Mucosa of descending colon (tissue), 3 donors: ENCODE measurements around the gene HS6ST2. TPM values are rescaled to one million over a fixed set of nuclear protein-coding genes. Genes with fewer than 3 reads are reported as not detected.

Source experiments
- ATAC-seq: fragments of 200-7000 bp; cut with Tn5 transposase; one replicate; pipeline ENCODE4 v1.9.1; 2020; ENCODE audit warnings: mild to moderate bottlenecking, moderate library complexity
- DNase-seq, 3 donors: peaks; one replicate each; pipeline ENCODE4 v3.0.0-alpha.2; 2020
- H3K36me3 ChIP-seq: fragments of 200-600 bp; one replicate; pipeline ENCODE4 v1.8.0; 2021; ENCODE audit warnings: low read depth, mild to moderate bottlenecking
- H3K4me1 ChIP-seq: fragments of 200-600 bp; one replicate; pipeline ENCODE4 v1.8.0; 2021; ENCODE audit warnings: low read depth, mild to moderate bottlenecking
- H3K4me3 ChIP-seq: fragments of 200-600 bp; one replicate; pipeline ENCODE4 v1.8.0; 2021; ENCODE audit warnings: mild to moderate bottlenecking
- H3K9me3 ChIP-seq: fragments of 200-600 bp; one replicate; pipeline ENCODE4 v1.8.0; 2021; ENCODE audit warnings: mild to moderate bottlenecking
- CTCF ChIP-seq: fragments of 200-600 bp; IDR thresholded peaks from one replicate; pipeline ENCODE4 v1.8.0; 2022; ENCODE audit warnings: antibody characterized with exemption, mild to moderate bottlenecking
- intact Hi-C, 2 donors: fragments of 100-400 bp; cut with DNase I in 1 of 2; cut with micrococcal nuclease in 1 of 2; formaldehyde crosslinking; loops; one replicate each; pipeline versions ENCODE4 v1.11.0 to v1.11.1; 2022; cut with DNase I, micrococcal nuclease
- total RNA-seq, 3 donors: library from RNA; stranded (reverse); fragmentation: NEBNext Ultra II Directional in 2 of 3; extraction: Animal tissue kit (Norgen Biotek cat#: 25700) in 2 of 3; gene quantifications; one replicate each; pipeline versions ENCODE4 v1.2.1 to v1.2.4, GENCODE V29; 2021 to 2023
- donor health status: DM: no; HTN: no; CAD: no; lungs with moderate emphysema.
- donor health status: DM: no; HTN: no; CAD: no.
- donor health status: DM: no; HTN: yes; CAD: no.

The HS6ST2 gene
- total RNA-seq, 3 donors from 2014 or later: 0.38 to 1.5 (median 0.52) TPM

- ATAC-seq (no peak), DNase-seq (no peak)
- TF ChIP-seq CTCF: no peak
- Histone ChIP-seq H3K36me3 (no peaks in the 10 kb centered on the region), H3K9me3 (no peaks in the 10 kb centered on the region), H3K4me1 (no peaks in the 10 kb centered on the region), H3K4me3 (no peak overlapping the region)
- intact Hi-C loops: no loop called here
Observed at GRCh38 chrX:132624466-132624865, 334.0 kb downstream of the HS6ST2 start.

GRCh38 chrX:132623942-132624341, 334.5 kb downstream of the HS6ST2 start:
- no peaks in the 10 kb centered on the region for H3K4me1 ChIP-seq
- DNase-seq: no peak
- H3K36me3 ChIP-seq: no peaks in the 10 kb centered on the region
- TF ChIP-seq CTCF: no peak
- intact Hi-C loops: no loop called here
- H3K9me3 ChIP-seq: no peaks in the 10 kb centered on the region
- ATAC-seq: no peak
- H3K4me3 ChIP-seq: no peak overlapping the region

GRCh38 chrX:132623300-132623699, 335.1 kb downstream of the HS6ST2 start:
- DNase-seq (no peak), ATAC-seq (no peak)
- Histone ChIP-seq H3K4me3 (no peak overlapping the region), H3K36me3 (no peaks in the 10 kb centered on the region), H3K9me3 (no peaks in the 10 kb centered on the region), H3K4me1 (no peaks in the 10 kb centered on the region)
- intact Hi-C loops: no loop called here
- no peak for TF ChIP-seq CTCF

- H3K4me1 ChIP-seq: no peaks in the 10 kb centered on the region
- intact Hi-C loops: no loop called here
- no peak for TF ChIP-seq CTCF
- H3K36me3 ChIP-seq: no peaks in the 10 kb centered on the region
- ATAC-seq (no peak), DNase-seq (no peak)
- no peak overlapping the region for H3K4me3 ChIP-seq
- H3K9me3 ChIP-seq: no peaks in the 10 kb centered on the region
Observed at GRCh38 chrX:132622130-132622529, 336.3 kb downstream of the HS6ST2 start.

- ATAC-seq: no peak
- intact Hi-C loops: loop anchor here in 1 of 2 donors (5.0 kb wide), 1 partner anchor 327 kb away; no protein-coding TSS in a partner anchor
- no peaks in the 10 kb centered on the region for H3K9me3 ChIP-seq
Observed at GRCh38 chrX:132618810-132619209, 339.6 kb downstream of the HS6ST2 start.

More at GRCh38 chrX:132618810-132619209, 339.6 kb downstream of the HS6ST2 start:
- Histone ChIP-seq H3K4me3 (no peak overlapping the region), H3K36me3 (no peaks in the 10 kb centered on the region), H3K4me1 (no peaks in the 10 kb centered on the region)
- TF ChIP-seq CTCF: no peak
- DNase-seq: no peak
